ENCODE data around the gene OXLD1. TPM values are rescaled to one million over a fixed set of nuclear protein-coding genes. Genes with fewer than 3 reads are reported as not detected.

Gene OXLD1
- polyA plus RNA-seq, 1 donor (not counting 4 experiments of a cell fraction or from before 2014, with no cell fraction given) = 16.3 TPM

DNA sequence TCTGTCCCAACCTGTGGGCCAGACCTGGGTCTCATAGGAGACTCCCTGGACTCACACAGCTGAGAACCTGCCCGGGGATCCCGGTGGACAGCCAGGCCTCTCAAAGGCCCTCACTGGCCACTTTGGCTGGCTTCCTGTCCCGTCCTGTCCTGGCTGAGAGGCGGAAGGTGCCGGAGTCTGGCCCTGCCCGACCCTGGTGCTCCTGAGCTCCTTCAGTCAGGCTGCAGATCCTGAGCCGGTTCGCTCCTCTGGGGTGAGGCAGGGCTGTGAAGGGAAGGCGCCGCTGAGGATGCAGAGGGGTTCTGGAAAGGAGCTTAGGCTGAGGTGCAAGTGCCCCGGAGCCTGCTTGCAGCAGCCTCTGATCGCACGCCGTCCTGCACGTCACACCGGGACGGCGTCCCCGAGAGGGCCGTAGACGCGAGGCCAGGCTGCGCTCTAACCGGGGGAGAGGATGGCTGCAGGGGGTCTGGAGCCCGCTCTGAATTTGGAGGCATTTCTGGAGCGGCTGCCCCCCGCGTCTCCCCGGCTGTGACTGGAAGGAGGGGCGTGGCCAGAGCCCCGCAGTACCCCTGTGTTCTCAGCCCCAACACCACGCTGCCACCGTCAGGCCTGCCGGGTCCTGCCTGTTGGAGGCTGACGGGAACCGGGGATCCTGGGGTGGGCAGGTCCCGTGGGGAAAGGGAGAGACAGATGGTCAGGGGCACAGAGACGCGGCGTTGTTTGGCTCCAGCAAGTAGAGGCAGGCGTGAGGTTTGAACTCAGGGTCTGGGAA is 21.6 kb upstream of the OXLD1 start:
- peaks cover 82% of the 10 kb centered on the region for H3K79me2 ChIP-seq (ENCODE audit: control insufficient read depth, insufficient read depth, low read length)
- peaks cover 24% of the 10 kb centered on the region for H3K4me1 ChIP-seq (ENCODE audit: control insufficient read depth, extremely low read depth, insufficient read depth, low read length)
- no peak overlapping the region for H3K4me2 ChIP-seq (ENCODE audit: control insufficient read depth, extremely low read depth, insufficient read depth, low read depth, low read length)
- no peak overlapping the region for H3K27ac ChIP-seq (ENCODE audit: control insufficient read depth, insufficient read depth, low read length)
- no peak overlapping the region for H2AFZ ChIP-seq (ENCODE audit: control insufficient read depth, low read length)
- H3K36me3 ChIP-seq (ENCODE audit: control insufficient read depth in 2 of 2, extremely low read depth in 1 of 2, insufficient read depth in 2 of 2, low read length in 2 of 2) = peaks cover 56 to 58% of the 10 kb centered on the region in 2 experiments
- no peak for TF ChIP-seq EZH2 (IDR thresholded peaks at IDR 0.05; ENCODE audit: low read length)
- TF ChIP-seq, protein P1, sequence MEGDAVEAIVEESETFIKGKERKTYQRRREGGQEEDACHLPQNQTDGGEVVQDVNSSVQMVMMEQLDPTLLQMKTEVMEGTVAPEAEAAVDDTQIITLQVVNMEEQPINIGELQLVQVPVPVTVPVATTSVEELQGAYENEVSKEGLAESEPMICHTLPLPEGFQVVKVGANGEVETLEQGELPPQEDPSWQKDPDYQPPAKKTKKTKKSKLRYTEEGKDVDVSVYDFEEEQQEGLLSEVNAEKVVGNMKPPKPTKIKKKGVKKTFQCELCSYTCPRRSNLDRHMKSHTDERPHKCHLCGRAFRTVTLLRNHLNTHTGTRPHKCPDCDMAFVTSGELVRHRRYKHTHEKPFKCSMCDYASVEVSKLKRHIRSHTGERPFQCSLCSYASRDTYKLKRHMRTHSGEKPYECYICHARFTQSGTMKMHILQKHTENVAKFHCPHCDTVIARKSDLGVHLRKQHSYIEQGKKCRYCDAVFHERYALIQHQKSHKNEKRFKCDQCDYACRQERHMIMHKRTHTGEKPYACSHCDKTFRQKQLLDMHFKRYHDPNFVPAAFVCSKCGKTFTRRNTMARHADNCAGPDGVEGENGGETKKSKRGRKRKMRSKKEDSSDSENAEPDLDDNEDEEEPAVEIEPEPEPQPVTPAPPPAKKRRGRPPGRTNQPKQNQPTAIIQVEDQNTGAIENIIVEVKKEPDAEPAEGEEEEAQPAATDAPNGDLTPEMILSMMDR (optimal IDR thresholded peaks at IDR 0.05 in 1 of 3, IDR thresholded peaks at IDR 0.05 in 1 of 3, conservative IDR thresholded peaks at IDR 0.05 in 1 of 3; ENCODE audit: extremely low read depth in 1 of 3, insufficient read depth in 2 of 3, low read length in 3 of 3) = no peak
- H3K4me3 ChIP-seq (ENCODE audit: control insufficient read depth in 2 of 3, extremely low read depth in 1 of 3, insufficient read depth in 2 of 3, low read depth in 1 of 3, low read length in 3 of 3) = no peak overlapping the region
- H3K9ac ChIP-seq (ENCODE audit: control insufficient read depth, extremely low read depth, insufficient read depth, low read length) = no peak overlapping the region
- H4K20me1 ChIP-seq (ENCODE audit: control insufficient read depth, extremely low read depth, insufficient read depth, low read length) = peaks cover 25% of the 10 kb centered on the region
- H3K27me3 ChIP-seq (ENCODE audit: control insufficient read depth, extremely low read depth, insufficient read depth, low read length) = no peaks in the 10 kb centered on the region
- DNase-seq (ENCODE audit: low read depth, low spot score) (no peak), FAIRE-seq (no peak)
- H3K9me1 ChIP-seq (ENCODE audit: control insufficient read depth, extremely low read depth, insufficient read depth, low read length) = no peaks in the 10 kb centered on the region
- no peaks in the 10 kb centered on the region for H3K9me3 ChIP-seq (ENCODE audit: control insufficient read depth, low read depth, low read length)
- dilution Hi-C loops (cut with MboI; ENCODE audit: extremely low pct_ligation_motif_present, low sequenced_read_pairs) = no loop called here

DNA sequence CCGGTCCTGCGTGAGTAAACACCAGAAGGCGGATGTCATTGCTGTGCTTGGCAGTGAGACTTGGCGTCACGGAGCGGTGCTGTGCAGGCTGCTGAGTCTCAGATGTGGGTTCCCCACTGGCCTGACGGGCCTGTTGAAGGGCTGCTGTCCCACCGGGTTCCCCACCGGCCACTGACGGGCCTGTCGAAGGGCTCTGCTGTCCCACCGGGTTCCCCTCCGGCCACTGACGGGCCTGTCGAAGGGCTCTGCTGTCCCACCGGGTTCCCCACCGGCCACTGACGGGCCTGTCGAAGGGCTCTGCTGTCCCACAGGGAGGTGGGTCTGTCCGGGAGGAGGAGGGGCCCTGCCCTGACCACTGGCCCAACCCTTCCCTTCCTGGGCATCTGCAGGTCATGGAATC is 20.2 kb upstream of the OXLD1 start:
- Histone ChIP-seq H3K4me1 (ENCODE audit: control insufficient read depth, extremely low read depth, insufficient read depth, low read length) (peaks cover 32% of the 10 kb centered on the region), H3K36me3 (ENCODE audit: control insufficient read depth in 2 of 2, extremely low read depth in 1 of 2, insufficient read depth in 2 of 2, low read length in 2 of 2) (peaks cover 48 to 51% of the 10 kb centered on the region in 2 experiments), H3K27ac (ENCODE audit: control insufficient read depth, insufficient read depth, low read length) (no peak overlapping the region), H3K9me3 (ENCODE audit: control insufficient read depth, low read depth, low read length) (no peaks in the 10 kb centered on the region), H4K20me1 (ENCODE audit: control insufficient read depth, extremely low read depth, insufficient read depth, low read length) (peaks cover 25% of the 10 kb centered on the region), H3K9me1 (ENCODE audit: control insufficient read depth, extremely low read depth, insufficient read depth, low read length) (no peaks in the 10 kb centered on the region), H3K27me3 (ENCODE audit: control insufficient read depth, extremely low read depth, insufficient read depth, low read length) (no peaks in the 10 kb centered on the region), H3K79me2 (ENCODE audit: control insufficient read depth, insufficient read depth, low read length) (peaks cover 86% of the 10 kb centered on the region), H3K4me3 (ENCODE audit: control insufficient read depth in 2 of 3, extremely low read depth in 1 of 3, insufficient read depth in 2 of 3, low read depth in 1 of 3, low read length in 3 of 3) (no peak overlapping the region), H2AFZ (ENCODE audit: control insufficient read depth, low read length) (no peak overlapping the region), H3K9ac (ENCODE audit: control insufficient read depth, extremely low read depth, insufficient read depth, low read length) (no peak overlapping the region), H3K4me2 (ENCODE audit: control insufficient read depth, extremely low read depth, insufficient read depth, low read depth, low read length) (no peak overlapping the region)
- no peak for TF ChIP-seq EZH2 (IDR thresholded peaks at IDR 0.05; ENCODE audit: low read length)
- DNase-seq (ENCODE audit: low read depth, low spot score) = no peak
- no peak for FAIRE-seq
- dilution Hi-C loops (cut with MboI; ENCODE audit: extremely low pct_ligation_motif_present, low sequenced_read_pairs) = no loop called here

Data from keratinocyte (primary cell).